ENCODE data around the gene MAP6.

The MAP6 gene

DNA sequence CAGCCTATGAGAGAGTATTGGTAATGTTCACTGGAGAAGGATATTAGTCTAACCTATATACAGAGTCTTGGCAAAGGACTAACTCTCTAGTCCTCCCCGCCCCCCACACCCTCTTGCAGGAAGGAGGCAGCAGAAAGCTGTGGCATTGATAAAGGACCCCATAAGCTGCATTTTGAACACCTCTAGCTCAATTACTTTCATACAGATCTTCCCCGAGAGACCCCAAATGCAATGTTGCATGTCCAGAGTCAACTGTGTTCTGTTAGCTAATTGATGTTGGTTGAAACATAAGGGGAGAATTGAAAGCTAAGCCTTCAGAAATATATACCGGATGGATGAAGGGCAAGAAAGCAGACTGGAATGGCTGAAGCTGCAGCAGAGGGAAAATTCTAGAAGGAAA, 2.8 kb downstream of the MAP6 start:
- DNase-seq: no peak

DNA sequence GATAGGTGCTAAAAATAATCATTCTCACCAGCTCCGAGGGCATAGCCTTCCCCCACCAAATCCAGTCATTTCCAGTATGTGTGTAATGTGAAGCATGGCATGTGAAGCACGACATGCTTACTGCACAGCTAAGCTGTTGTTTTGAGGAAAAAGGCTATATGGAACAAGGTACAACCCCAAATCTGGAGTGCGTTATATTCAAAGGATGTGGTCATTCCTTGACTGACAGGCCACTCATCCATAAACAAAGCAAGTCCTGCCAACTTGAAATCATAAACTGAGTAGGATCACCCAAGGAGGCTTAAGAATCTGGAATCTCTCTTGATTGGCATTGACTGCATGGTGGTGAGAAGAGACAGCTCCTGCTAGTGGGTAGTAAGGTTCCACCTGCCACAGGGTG, 3.7 kb downstream of the MAP6 start:
- no peak for DNase-seq

DNA sequence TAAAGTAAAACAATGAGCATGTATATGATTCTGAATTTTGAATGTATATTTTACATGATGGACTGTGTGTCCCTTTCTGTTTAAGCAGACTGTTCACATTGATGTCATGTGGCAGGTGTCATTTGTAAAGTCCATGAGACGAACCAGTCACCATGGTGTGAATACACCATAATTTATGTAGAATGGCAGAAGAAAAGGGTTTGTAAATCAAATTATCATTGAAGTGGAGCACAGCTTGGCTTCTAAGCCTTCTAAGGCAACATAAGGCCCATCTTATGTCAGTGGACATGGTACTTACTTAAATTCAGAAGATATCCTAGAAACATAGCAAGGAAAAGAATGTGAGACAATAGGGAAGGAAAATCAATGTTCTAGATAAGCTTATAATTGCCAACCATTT, 4.4 kb downstream of the MAP6 start:
- no peak for DNase-seq

DNA sequence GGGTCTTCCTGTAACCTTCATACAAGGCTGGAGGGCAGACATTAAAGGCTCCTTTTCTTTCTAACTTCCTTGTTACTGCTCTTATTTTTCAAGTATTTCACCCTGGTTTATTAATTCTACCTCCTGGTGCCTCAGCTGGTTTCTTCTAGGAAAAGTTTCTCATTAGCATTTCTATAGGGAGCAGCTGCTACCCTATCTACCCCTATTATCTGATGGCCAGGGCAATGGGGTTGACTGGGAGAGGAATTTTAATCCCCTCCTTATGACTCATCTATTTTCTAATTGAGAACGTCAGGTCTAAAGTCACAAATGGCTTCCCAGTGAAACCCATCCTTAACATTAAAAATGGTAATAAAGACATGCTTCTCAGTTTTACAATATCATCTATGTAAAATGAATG, 5.0 kb downstream of the MAP6 start:
- DNase-seq: no peak

DNA sequence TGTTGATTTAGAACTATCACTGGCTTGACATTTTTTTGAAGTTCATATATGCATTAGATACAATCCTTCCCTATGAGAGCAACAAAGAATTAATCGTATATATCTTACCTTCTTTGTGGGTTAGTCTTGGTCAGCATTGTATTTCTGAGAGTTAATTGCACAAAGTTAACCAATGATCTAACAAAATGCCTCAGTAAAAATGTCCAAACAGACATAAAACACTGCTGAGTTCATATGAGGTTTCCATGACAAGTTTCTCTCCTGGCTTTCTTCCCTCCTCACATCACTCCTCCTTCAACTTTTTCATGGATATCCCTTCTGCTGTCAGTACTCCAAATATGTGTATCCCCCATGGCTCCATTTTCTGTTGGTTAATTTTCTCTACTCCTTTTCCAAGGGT, 9.0 kb downstream of the MAP6 start:
- DNase-seq: no peak

DNA sequence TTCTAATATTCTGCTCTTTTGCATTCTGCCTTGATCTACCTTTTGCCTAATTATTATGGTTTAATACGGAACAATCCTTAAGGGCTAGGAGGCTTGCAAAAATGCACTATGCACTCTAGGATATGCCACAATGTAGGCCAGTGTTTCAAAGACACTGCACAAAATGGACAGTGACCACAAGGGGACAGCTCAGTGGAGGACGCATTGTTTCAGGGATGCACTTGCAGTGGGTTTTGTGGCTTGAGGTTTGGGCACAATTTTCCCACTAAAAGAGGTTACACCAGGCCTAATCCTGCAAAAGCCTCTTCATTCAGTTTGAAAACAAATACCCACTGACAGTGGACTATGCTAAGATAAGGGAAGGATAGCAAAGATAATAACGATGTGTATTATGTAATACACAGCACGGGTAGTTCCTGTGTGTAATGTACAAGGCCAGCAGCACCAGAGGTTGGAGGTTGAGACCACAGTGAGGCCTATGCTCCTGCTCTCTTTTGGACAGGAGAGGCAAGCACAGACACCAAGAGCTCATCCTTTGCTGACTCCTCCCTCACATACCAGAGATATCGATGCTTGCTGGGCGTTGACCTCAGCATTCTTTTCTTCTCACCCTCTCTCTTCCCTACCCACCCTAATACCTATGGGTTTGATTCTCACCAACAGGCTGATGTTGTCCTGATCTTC, 12.7 kb downstream of the MAP6 start:
- no peak for DNase-seq

DNA sequence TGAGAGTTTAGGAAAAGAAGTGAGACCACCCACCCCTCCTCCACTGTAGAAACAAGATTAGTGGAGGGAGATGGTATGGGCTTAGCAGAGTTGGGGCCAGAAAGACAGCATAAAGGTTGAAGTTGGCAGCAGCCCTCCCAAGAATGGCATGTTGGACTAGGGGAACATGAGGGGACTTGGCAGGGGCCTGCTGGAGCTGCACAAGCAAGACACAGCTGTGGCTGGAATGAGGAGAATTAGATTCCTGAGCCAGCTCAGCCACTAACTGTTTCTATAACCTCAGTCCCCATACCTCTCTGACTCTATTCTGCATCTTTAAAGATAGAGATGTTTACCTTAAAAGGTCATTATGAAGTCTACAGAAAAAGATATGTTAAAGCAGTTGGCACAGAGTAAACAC, 13.2 kb downstream of the MAP6 start:
- DNase-seq: no peak

DNA sequence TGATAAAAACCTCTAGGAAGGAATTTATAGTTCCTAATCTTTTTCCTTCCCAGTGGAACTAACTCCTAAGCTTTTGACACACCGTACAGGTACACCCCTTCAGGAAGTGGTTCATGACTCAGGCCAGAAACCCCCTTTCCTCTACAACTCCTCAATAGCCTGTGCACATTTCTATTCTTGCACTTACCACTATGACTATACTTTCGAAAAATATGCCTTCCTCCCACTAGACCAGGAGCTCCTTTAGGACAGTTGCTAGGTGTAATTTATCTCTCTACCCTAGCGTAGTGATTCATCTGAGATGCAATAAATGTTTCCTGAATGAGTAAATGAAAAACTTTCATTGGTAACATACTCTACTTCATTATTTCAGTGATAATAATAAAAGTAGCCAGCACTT, 14.5 kb downstream of the MAP6 start:
- DNase-seq: no peak

DNA sequence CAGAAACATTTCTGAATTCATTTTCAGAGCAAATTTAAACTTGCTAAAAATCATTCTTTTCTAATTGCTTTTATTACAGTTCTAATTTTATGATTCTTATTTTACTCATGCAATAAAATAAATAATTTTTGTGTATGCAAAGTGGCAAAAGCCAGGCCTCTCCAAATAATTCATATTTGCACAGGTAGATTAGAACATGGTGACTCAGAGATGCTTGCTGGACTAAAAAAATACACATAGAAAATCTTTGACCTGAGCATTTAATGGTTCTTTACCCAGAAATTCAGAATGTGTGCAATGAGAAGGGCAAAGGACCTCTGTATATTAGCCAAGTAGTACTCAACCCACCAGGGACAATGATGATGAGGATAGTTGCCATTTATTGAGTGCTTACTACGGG, 15.3 kb downstream of the MAP6 start:
- no peak for DNase-seq

DNA sequence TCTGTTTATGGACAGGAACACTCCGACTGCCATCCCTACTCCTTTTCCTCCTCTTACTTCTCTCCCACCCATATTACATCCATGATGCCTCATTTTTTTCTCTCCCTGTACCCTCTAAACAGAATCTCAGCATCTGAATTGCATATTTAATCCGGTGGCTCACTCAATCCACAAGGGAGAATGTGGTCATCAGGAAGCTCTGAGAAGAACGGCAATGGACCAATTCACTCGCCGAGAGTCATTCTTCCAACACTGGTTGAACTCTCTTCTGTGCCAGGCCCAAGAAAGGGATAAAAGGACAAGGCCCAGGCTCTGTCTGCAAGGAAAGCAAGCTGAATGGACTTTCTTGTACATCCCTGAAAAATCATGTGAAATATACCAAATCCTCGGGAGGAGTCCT, 15.9 kb downstream of the MAP6 start:
- DNase-seq: no peak

DNA sequence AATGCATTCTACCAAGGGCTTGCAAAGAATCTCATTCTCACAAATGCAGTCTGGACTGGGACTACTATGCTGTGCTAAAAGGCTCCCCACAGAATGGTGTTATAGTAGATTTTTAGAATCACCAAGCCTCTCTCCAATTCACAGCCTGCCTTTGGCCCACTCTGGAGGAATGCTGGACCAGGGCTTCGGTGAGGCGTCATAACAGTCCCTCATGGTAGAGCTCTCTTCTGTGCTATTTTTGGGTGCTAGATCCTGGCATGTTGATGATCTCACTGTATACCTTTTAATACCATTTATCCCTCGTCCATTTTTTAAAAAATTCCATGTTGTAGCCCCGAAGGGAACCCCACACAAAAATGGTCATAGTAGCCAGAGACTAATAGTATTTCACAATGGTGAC, 17.6 kb downstream of the MAP6 start:
- DNase-seq: no peak

DNA sequence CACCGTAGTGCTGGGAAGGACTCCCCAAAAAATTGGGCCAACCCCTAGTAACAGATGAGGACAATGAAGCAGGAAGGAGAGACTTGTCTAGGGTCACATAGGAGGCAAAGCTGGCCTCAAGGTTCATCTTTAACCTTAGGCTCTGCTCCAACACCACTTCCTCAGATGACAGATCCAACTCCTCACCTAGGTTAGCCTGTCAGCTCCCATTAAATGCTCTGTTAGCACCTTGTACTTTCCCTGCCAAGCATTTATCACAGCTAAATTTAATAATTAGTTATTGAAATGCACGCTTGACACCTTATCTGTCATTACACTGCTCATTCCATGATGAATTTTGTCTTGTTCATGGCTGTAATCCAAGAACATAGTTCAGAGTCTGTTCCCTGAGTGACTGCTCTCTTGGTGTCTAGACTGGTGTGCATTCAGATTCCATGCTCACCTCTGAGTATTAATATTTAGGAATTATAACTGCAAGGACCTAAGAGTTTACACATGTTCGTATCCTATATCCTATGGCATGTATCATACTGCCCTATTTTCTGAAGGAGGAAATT, 18.6 kb downstream of the MAP6 start:
- no peak for DNase-seq

DNA sequence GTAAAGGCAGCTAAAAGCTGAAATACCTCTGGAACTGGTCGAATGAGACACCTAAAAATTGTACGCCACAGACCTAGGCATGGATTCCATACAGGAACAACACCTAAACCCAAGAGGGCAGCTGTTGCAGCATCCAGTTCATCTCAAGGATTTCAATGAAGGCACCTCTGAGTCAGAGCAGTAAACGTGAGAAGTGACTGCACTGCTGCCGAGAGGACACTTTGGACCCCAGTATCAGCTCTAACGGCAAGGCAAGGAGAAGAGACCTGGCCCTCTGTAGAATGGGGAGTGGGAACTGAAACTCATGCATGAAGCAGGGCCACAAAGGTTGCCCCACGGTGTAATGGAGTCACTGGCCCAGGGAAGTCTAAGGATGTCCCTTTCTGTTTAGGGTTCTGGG, 23.9 kb downstream of the MAP6 start:
- DNase-seq: no peak

DNA sequence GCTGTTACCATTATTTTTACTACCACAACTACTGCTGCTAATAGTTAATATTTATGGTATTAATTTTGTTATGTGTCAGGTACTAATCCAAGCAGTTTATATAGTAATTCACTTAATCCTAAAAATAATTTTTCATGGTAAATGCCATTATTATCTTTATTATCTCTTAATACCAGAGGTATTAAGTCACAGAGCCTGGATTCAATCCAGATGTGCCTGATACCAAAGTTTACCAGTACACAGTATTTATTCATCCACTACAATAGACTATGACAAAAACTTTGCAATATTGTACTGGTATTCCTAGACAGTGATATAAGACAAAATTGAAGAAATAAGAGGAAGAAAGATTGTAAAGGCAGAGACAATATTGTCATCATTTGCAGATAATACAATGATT, 24.5 kb downstream of the MAP6 start:
- no peak for DNase-seq

DNA sequence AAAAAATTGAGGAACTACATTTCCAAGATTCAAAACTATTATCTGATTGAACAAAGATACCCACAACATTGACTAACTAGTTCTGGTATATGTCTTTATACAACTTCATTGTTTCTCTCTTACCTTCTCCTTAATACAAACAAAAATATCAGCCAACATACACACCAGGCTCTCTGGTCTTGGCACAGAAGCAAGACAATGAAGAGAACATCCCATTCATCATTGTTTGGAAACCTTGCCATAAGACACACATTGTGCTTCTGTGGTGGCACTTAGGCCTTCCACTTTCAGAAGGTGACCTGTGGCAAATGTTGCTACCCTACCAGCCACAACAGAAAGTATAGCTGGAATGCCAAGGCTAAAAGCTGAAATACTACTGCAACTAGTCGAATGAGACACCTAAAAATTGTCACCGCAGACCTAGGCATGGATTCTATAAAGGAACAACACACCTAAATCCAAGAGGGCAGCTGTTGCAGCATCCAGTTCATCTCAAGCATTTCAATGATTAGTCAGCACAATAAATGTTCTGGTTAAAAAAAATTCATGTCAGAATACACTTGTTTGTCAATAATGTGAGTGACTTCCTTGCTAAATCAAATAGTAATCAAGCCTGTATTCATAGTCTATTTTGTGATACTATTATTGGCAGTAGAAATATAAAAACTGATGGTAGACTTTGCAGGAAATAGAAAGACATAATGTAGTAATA, 26.3 kb downstream of the MAP6 start:
- DNase-seq: no peak

DNA sequence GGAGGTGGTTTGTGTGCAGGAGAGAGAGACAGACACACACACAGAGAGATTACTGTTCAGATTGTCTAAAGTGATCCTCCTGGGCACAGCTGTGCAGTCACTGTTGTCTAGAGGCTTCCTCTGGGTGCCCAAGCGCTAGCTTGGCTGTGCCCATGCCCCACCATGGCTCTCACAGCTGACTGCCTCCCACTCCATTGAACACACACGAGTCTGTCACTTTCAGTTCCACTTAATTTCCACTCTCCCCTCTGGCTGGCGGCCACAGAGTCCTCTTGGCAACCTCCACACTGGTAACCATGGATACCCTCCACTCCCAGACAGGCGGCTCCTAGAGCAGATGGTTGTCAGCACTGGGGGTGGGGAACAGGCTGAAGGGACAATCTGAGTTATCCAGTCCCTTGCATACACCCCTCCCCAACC, 29.1 kb downstream of the MAP6 start:
- DNase-seq: no peak

DNA sequence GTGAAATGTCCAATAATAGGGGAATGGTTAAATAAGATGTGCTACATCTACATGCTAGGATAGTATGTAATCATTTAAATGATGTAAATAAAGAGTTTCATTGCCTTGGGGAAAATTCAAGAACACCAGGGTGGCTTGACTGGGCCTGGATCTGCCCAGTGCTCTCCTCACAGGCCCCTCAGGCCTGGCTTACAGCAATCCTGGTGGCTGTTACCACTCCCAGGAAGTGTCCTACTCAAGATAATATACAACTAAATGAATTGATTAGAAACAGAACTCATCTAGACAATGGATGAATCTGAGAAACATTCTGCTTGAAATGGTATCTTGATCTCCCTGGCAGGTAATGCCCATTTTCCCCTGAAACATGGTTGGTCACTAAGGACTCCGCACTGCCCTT, 30.8 kb downstream of the MAP6 start:
- no peak for DNase-seq

DNA sequence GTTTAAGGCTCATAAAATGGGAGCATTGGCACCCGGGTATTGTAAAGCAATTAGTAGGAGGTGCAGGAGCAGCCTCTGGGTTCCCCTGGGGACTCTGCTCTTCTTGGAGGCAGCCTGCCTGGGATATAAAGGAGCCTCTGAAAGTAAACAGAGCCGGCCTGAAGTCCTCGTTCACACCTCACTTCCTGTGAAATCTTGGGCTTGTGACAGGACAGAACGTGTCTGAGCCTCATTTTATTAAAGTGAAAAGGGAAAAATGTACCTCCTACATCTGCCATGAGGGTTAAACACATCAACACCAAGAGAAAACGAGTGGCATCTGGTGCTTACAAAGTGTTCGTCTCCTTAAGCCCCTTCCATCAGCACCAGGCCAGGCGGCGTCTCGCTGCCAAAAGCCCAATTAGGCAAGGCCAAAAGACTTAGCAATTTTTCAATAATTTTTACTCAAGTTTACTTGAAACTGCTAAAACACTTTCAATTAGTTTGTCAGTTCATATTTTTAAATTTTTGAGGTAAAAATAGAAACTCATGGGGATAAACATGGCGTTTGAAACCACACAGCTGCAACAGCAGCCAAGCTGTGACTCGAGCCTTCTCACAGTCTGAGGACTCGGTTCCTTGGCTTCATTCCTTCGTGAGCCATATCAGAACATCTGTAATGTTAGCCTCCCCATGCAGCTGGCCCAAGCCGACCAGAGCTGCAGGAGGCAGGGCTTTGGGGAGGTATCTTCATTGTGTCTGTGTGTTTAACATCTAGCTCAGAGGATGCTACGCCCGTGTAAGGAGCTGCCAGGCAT, 33.6 kb downstream of the MAP6 start:
- no peak for DNase-seq

DNA sequence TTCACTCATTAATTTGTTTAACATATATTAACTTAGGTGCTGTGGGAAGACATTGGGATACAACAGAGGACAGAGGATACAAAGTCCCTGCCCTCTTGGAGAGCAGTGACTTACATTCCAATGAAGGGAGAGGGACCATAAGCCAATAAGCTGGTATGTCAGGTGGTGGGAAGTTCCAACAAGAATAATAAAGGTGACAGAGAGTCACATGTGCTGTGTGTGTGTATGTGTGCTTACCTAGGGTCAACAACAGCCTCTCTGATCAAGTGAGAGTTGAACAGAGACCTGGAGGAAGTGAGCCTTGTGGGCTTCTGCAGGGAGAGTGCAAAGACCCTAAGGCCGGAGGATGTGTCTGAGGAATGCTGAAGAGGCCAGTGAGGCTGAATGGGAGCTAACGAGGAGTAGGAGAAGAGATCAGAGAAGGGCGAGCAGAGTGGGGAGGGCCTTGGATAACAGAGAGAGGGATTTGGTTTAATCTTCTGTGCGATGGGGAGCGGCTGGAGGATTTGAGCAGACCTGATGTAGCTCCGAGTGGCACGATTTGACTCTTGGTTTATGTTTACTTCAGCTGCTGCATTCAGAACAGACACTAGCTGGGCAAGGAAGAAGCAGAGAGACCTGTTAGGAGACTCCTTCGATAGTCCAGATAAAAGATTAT, 35.3 kb downstream of the MAP6 start:
- no peak for DNase-seq

DNA sequence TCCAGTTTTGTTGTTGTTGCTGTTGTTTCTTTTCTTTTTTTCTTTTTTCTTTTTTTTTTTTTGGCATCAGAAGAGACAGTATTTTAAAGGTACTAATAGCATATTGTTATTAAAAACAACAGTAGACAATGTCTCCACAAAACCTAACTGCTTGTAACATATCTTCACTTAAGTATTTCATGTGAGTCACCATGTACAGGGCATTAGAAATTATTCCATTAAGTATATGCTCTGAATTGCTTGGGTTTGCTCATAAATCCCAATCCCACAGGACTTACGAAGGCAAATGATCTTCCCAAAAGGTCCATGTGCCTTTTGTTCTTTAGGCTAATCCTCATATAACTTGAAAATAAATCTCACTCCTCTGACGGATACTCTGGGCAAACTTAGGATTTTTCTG, 35.9 kb downstream of the MAP6 start:
- DNase-seq: no peak

DNA sequence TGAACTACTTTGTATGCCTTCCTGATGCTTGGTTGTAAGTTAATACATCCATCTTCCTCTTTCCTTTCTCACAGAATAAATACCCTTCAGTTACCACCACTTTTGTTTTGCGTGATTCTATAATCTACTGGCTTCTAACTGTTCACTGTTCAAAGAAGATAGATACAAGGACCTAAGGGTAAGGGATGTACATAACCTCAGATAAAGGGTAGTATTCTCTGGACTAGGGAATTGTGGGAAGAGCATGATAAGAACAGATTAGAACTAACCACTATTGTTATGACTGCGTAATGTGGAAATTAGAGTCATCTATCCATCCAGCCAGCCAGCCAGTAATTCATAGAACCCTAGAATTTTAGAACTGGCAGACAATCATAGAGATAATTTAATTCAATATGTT, 36.4 kb downstream of the MAP6 start:
- DNase-seq: no peak

DNA sequence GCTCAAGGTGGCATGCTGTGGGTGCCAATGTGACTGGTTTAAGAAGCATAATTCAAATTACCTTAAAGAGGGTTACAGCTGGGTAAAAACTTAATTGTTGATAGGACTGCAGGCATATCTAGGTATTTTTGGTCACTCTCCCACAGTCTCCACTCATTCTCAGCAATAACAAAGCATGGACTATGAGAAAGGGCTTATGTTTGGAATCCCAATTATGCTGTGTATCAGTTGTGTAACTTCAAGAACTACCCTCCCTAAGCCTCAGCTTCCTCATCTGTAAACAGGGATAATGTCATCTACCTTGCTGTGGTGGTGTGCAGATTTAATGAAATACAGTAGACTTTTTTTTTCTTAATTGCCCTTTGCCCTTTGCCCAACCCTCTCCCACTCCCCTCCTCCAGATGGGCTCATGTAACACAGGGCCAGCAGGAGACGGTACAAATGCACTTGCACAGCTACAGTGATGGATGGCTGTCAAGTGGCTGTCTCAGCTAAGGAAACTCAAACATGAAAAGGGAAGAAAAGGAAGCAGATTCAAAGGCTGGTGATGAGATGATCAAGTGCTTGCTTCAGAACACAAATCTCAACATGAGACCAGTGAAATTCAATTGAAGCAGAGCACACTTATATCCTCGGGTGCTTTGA, 37.6 kb downstream of the MAP6 start:
- no peak for DNase-seq
